SK-N-MC (cell line): ENCODE results near the gene MTA1.

Source experiments
- DNase-seq: peaks from one replicate; pipeline ENCODE4 v3.0.0-alpha.2; 2011; ENCODE audit warnings: low read depth, low spot score
- H3K27ac ChIP-seq: fragments of 200-600 bp; sonication (generic); 2 replicates; pipeline ENCODE4 v1.5.1; 2016; ENCODE audit warnings: mixed run types
- H3K36me3 ChIP-seq: fragments of 200-600 bp; sonication (generic); 2 replicates; pipeline ENCODE4 v1.6.1; 2017; ENCODE audit warnings: antibody characterized with exemption, low read length, mixed read lengths; ENCODE audit not compliant: insufficient read depth
- H3K4me3 ChIP-seq: fragments of 200-600 bp; sonication (generic); 2 replicates; pipeline ENCODE4 v1.5.1; 2016
- H3K9ac ChIP-seq: fragments of 200-600 bp; sonication (generic); 2 replicates; pipeline ENCODE4 v1.8.0; 2017; ENCODE audit warnings: mixed run types, mixed read lengths; ENCODE audit not compliant: insufficient read length
- H3K9me3 ChIP-seq: fragments of 200-600 bp; sonication (generic); 2 replicates; pipeline ENCODE4 v1.6.1; 2017; ENCODE audit warnings: low read depth, mild to moderate bottlenecking, antibody characterized with exemption, low read length, moderate library complexity, mixed read lengths
- EZH2 ChIP-seq: fragments of 200-600 bp; sonication (generic); IDR thresholded peaks from one replicate; pipeline ENCODE4 v1.6.1; 2017; ENCODE audit warnings: antibody characterized with exemption
- FOXP2 ChIP-seq: optimal IDR thresholded peaks from 2 replicates; pipeline ENCODE3; 2011; ENCODE audit warnings: mild to moderate bottlenecking, moderate library complexity; ENCODE audit not compliant: insufficient read depth; ENCODE audit errors: extremely low read length, control extremely low read depth
- POLR2AphosphoS5 ChIP-seq: IDR thresholded peaks from 2 replicates; pipeline ENCODE4 v1.6.1; 2012; ENCODE audit warnings: mild to moderate bottlenecking, low read depth, low read length, borderline replicate concordance

MTA1 gene

DNA sequence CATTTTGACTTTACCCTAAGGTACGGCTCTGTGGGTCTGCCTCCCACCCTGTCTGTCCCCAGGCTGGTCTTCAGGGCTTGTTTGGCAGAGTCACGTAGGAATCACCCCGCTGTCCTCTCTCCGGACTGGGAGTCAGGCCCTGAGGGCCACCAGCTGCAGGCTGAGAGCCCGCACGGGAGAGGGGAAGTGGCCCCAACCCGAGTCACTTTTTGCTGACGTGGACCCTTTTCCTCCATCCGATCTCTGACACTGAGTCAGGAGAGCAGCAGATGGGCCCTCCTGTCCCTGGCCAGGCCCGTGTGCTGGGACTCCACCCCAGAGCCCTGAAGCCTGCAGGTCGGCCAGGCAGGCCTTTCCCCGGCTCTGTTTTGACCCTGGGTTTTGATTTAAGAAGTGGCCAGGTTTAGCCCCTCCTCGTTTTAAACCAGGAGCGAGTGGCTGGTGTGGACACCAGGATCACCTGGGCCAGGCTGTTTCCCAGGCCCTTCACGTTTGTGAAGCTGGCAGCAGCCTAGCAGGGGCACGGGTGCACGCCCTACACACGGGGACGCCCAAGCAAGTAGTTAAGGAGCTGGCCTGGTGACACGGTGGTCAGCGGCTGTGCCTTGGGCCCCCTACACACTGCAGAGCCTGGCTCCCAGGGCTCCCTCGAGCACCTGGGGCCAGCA lies 33.8 kb upstream of the MTA1 start:
- TF ChIP-seq FOXP2 (no peak), EZH2 (no peak), POLR2AphosphoS5 (no peak)
- Histone ChIP-seq H3K9ac (no peak overlapping the region), H3K4me3 (no peak overlapping the region), H3K9me3 (no peaks in the 10 kb centered on the region), H3K27ac (no peak overlapping the region), H3K36me3 (no peaks in the 10 kb centered on the region)
- no peak for DNase-seq

DNA sequence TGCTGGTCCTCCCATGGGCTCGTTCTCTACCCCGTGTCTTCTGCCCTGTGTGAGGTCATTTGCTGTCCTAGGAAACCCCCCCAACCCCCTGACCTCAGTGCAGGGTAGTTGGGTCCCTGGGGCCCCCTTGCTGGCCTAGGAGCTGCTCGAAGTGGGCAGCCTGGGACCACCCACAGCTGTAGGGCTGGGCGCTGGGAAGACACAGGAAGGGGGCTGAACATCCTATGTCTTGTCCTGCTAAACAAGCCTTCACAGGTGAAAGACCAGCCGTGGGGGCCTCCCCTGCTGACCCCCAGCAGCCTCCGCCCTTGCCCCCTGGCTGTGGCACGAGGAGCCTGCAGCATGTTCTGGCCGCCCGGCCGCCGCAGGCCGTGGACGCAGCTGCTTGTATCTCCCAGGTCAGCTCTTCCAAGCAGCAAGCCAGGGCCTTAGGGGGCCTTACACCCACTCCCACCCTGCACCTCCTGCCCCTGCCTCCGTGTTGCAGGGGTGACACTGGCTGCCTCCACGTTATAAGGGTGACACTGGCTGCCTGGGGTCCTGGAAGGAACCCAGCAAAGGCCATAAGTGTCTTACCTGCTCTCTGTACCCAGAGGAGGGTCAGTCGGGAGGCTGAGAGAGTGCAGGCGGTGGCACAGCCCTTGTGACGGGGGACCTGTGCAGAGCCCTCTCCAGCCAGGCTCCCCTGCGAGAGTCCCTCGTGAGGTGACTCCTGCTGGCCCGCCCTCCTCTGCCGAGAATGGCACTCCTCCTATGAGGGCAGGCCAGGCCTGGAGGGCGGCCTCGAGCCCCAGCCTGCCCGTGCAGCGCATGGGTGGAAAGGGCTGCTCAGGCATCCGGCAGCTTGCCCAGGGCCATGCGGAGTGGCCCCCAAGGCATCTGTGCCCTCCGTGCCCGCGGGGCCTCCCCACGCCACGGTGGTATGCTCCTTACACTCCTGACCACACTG lies 32.8 kb upstream of the MTA1 start:
- Histone ChIP-seq H3K9me3 (no peaks in the 10 kb centered on the region), H3K9ac (no peak overlapping the region), H3K36me3 (no peaks in the 10 kb centered on the region), H3K4me3 (no peak overlapping the region), H3K27ac (no peak overlapping the region)
- DNase-seq = no peak
- TF ChIP-seq EZH2 (no peak), FOXP2 (no peak), POLR2AphosphoS5 (no peak)

DNA sequence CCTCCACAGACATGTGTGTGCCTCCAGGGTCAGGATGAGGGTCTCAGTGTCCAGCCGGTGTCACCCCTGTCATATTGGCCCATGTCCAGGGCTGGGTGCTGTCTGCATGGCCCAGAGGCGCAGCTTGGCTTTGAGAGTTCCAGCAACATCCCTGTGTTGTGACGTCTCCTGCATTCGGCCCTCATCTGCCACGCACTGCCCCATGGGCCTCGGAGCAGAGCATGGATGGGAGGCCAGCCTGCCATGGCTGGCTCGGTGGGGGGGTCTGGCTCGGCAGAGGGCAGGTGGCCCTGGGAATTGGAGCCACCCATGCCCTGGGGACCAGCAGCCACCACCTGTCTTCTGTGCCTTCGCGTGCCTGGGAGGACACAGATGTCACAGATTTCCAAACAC lies 32.1 kb upstream of the MTA1 start:
- no peak for DNase-seq
- no peak for TF ChIP-seq FOXP2
- TF ChIP-seq EZH2 = no peak
- TF ChIP-seq POLR2AphosphoS5 = no peak
- H3K27ac ChIP-seq = no peak overlapping the region
- H3K9ac ChIP-seq = no peak overlapping the region
- H3K9me3 ChIP-seq = no peaks in the 10 kb centered on the region
- no peaks in the 10 kb centered on the region for H3K36me3 ChIP-seq
- no peak overlapping the region for H3K4me3 ChIP-seq

DNA sequence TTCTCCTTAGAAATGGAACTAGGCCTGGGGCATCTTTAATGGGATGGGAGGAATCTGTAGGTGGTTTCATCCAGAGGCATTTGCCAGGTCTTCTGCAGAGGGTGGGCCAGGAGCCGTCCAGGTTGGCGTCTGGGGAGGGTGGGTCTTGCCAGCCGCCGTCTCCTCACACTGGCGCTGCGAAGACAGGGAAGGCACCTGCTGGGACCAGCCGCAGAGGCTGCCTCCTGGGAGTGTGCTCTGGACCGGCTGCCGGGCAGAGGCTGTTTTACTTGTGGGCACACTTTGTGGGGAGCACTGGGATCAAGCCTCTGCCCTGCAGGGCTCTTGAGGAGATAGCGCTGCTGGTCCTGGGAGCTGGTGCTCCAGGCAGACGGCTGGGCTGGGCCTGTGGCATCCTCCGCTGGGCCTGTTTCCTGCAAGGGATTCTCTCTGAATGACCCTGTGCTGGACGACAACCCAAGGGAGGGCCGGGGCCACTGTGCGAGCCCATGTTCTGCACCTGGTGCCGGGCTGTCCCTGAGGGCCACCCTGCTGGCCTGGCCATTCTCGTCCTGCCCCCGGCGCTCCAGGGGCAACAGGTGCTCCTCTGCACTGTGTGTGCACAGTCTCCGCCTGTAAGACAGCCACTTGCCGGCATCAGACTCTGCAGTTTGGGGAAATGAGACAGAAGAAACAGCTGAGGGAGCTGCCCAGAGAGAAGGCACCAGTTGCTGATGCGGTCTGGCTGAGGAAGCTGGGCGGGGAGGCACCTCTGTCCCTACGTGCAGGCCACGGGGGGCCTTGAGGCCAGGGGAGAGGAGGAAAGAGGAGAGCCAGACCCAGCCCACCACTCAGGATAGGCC lies 31.3 kb upstream of the MTA1 start:
- no peak overlapping the region for H3K9ac ChIP-seq
- H3K4me3 ChIP-seq = no peak overlapping the region
- no peaks in the 10 kb centered on the region for H3K9me3 ChIP-seq
- no peaks in the 10 kb centered on the region for H3K36me3 ChIP-seq
- no peak for DNase-seq
- TF ChIP-seq POLR2AphosphoS5 (no peak), FOXP2 (no peak), EZH2 (no peak)
- no peak overlapping the region for H3K27ac ChIP-seq

DNA sequence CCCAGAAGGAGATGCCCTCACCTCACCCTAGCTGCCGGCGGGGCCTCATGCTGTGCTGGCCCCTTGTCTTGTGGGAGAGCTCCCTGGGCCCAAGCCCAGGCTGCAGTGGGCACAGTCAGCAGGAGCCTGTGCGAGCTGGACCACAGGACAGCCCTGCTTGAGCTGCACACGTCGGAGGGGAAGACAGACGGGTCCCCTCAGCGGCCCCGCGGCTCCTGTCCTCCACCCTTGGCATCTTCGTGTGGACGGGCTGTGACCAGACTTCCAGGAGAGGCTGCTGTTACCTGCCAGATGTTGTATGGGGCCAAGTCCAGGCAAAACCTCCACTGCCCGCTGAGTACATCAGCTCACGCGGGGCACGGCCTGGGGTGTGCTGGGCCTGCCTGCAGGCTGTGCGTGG lies 30.7 kb upstream of the MTA1 start:
- no peaks in the 10 kb centered on the region for H3K9me3 ChIP-seq
- TF ChIP-seq EZH2 (no peak), POLR2AphosphoS5 (no peak), FOXP2 (no peak)
- H3K36me3 ChIP-seq = no peaks in the 10 kb centered on the region
- no peak overlapping the region for H3K9ac ChIP-seq
- H3K4me3 ChIP-seq = no peak overlapping the region
- H3K27ac ChIP-seq = no peak overlapping the region
- no peak for DNase-seq

DNA sequence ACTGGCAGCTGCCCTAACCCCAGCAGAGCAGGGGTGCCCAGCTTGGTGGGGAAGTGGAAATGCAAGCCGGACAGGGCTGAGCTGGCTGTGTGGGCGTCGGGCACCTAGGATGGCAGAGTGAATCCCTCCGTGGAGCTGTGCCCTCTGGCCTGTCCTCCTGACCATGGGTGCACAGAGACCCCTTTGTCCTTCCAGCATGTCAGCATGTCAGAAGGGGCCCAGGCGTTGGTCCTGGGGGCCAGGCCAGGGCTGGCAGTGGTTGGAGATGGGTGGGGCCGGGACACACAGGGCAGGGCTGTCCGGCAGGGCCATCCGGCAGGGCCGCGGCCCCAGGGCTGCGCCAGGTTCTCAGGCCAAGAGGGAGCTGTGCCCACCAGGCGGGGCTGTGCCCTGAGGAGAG lies 30.1 kb upstream of the MTA1 start:
- Histone ChIP-seq H3K27ac (no peak overlapping the region), H3K9ac (no peak overlapping the region), H3K9me3 (no peaks in the 10 kb centered on the region), H3K4me3 (no peak overlapping the region), H3K36me3 (no peaks in the 10 kb centered on the region)
- no peak for DNase-seq
- TF ChIP-seq FOXP2 (no peak), EZH2 (no peak), POLR2AphosphoS5 (no peak)

DNA sequence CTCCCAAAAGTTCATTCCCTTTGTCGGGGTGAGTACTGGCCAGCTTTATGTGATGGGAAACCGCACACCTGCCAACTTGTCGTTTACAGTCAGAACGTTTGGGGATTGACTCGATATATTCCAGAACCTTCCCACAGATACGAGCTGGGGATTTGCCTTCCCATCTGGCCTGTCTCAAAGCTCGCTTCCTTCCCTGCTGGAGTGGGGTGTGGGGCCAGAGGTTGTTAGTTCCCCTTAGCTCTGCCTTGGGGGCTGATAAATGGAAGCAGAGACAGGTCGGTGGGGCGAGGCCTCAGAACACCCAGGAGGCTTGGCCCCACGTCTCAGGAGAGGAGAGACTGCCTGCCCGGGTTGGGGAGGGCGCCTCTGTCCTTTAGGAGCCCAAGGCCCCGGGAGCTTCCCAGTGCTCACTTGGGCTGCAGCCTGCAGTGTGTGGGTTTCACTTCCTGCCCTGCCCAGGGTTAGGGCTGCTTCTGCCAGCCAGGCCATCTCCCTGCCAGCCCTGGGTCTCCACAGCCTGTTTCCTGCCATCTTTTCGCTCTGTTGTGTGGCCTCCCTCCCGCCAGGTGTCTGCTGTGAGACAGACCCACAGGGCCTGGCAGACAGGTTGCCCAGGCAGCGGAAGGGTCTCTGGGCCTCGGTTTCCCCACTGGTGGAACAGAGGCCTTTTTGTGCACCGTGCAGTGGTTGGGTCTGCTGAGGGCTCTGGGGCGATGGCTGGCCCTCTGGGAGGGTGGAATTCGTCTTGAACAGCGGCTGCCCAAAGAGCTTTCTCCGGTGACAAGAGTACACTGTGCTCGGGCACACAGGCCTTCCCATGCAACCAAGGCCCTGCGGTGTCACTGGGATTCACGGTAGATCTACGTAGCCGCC lies 29.4 kb upstream of the MTA1 start:
- peak overlapping the region; percentile 15 for H3K9ac ChIP-seq
- TF ChIP-seq EZH2 (no peak), POLR2AphosphoS5 (no peak), FOXP2 (no peak)
- no peak overlapping the region for H3K4me3 ChIP-seq
- H3K27ac ChIP-seq = no peak overlapping the region
- no peak for DNase-seq
- no peaks in the 10 kb centered on the region for H3K36me3 ChIP-seq
- no peaks in the 10 kb centered on the region for H3K9me3 ChIP-seq
